GM19463 (cell line): Measurements from ENCODE around the gene TMEM109.

Source experiments
- ATAC-seq: cut with Tn5 transposase; IDR thresholded peaks from one replicate; pipeline ENCODE4 v1.9.1; 2021; ENCODE audit warnings: mild to moderate bottlenecking, moderate library complexity; ENCODE audit not compliant: unreplicated experiment

The TMEM109 gene, protein sequence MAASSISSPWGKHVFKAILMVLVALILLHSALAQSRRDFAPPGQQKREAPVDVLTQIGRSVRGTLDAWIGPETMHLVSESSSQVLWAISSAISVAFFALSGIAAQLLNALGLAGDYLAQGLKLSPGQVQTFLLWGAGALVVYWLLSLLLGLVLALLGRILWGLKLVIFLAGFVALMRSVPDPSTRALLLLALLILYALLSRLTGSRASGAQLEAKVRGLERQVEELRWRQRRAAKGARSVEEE

DNA sequence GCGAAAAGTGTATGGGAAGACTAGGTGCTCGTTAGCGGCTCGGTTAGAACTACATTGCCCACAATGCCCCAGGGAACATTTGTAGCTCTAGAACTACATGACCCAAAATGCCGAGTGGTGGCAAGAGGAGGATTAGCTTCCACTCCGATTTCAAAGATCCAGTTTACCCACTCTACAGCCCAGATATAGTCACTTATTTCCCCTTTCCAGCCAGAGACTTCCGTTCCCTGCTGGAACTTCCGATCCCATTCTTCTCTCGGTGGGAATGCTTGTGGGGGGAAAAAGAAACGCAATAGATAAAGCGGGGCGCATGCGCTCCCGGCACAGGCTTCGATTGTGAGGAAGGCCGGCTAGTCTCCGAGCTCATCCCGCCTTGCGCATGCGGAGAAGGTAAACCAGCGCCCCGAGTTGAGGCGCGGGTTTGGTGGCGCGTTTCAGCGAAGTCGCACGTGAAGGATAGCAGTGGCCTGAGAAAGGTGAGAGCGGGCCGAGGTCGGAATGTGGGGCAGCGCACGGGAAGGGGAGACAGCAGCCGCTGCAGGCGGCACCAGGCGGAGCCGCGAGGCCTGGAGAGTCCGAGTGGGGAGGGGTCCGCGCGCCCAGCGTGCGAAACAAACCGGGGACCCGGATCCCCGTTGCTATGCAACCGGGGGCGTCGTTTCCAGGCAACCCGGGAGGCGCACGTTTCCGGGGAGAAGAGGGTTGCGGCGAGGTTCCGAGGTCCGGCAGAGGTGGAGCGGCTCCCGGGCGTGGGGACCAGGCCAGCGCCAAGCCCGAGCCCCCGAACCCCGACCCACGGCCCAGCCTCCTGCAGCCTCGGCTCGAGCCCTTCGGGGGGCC is at the start of gene TMEM109:
Gene TMEM109, plus strand, starts transcription at position 366 of the 840 bp plus-strand sequence. CDS start 5,536 bp downstream, outside the sequence.
- ATAC-seq: peak; percentile 41

DNA sequence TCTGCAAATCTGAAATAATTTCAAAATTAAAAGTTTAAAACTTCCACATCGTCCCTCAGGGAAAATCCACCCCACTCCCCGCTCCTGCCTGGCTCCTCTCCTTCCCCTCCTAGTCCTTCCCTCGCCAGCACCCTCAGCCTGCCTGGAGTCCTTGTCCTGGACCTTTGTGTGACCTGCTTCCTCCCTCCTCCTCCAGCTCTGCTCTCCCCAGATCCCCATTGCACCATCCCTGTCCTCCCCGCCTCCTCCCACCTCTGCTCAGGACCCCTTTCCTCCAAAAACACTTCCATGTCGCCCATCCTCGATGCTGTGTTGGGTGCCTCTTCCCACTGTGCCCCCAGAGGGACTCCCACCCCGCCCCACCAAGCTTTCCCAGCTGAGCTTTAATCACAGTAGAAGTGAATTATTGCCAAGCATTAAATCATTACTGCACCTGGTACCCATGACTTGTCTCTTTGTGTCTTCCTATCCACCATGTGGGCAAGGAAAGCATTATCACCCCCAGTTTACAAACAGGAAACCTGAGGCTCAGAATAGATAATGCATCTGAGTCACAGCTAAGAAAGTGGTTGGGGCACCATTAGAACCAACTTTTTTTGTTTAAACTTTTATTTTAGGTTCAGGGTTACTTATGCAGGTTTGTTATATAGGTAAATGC is 49.0 kb upstream of the TMEM109 start:
- no peak for ATAC-seq

DNA sequence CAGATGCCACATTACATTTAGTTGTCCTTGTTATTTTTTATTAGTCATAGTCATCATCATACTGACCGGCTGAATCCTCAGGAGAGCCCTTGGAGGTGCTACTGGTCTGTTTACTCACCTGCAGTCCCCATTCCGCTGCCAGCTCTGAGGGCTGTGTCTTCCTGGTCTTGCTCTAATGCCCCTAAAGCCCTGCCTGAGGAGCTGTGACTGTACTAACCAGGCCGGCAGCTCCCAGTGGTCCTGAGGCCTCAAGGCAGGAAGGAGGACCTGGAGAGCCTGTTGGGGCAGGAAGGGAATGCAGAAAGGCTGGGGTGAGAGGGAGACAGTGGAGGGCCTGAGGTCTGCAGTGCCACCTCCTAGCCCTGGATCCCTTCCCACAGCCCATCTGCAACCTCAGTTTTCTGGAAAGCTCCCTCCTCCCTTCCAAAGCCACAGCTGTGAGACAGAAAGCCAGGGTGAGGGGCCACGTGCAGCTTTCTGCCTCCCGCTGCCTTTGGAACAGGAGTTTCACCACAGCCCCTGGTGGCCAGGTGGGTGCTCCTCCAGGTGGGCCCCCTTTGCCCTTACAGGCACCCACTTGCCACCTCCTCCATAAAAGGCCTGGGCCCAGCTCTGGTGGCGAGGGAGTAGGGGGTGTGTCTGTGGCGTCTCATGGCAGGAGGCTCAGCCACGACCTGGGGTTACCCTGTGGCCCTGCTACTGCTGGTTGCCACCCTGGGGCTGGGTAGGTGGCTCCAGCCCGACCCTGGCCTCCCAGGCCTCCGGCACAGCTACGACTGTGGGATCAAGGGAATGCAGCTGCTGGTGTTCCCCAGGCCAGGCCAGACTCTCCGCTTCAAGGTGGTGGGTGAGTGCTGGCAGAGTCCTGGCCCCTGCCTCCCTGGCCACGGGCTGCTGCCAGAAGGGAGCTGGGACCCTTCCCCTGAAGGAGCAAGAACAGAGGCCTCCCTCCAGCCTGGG is 46.8 kb upstream of the TMEM109 start, which contains the start of gene ZP1:
Gene ZP1, plus strand, starts transcription at position 632 of the 960 bp plus-strand sequence. Its CDS starts 20 bp downstream, at position 652.
- no peak for ATAC-seq

DNA sequence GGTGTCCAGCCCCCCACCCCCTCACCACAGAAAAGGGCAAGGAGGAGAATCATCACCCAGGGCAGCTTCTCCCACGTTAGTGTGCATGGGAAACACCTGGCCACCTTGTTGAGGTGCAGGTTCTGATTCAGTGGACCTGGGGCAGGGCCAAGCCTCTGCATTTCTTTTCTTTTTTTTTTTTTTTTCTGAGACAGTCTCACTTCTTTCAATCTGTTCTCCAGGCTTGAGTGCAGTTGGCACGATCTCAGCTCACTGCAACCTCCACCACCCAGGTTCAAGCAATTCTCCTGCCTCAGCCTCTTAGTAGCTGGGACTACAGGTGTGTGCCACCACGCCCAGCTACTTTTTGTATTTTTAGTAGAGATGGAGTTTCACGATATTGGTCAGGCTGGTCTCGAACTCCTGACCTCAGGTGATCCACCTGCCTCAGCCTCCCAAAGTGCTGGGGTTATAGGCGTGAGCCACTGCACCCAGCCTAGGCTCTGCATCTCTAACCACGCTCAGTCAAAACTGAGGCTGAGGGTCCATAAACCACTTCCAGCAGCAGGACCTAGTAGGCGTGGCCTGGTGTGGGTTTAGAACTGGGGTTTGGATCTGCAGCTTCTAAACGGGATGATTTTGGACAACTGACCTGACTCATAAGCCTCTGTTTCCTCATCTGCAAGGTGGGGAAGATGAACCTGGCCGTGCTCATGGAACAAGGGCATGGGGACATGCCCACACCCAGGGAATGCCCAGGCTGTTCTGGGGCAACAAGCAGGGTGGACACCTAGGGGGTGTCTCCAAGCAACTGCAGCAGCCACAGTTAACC is 45.9 kb upstream of the TMEM109 start:
- ATAC-seq: no peak

DNA sequence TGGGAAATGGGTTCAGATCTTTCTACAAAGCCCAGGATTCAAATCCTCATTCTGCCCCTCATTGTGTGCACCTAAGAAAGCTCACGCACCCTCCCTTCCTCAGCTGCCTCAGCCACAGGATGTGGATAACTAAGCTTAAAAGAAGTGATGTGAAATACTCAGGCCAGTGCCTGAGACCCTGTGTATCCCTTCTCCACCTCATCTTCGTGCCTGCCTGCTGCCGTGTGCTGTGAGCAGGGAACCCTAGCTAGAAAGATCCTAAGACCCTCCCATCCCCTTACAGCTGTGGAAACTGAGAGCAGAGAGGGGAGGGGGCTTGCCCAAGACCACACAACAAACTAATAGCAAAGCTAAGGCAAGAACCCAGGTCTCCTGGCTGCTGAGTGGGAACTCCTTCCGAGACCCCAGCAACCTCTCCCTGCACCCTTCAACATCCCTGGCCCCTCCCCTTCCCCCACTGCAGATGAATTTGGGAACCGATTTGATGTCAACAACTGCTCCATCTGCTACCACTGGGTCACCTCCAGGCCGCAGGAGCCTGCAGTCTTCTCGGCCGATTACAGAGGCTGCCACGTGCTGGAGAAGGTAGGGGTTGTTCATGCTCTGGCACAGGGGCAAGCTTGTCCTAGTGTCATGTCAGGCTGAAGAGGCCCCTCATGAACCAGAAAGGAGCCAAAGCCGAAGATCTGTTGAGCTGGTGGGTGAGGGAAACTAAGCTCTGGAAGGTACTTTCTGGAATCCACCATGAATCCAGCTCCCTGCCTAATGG is 45.1 kb upstream of the TMEM109 start:
- no peak for ATAC-seq

DNA sequence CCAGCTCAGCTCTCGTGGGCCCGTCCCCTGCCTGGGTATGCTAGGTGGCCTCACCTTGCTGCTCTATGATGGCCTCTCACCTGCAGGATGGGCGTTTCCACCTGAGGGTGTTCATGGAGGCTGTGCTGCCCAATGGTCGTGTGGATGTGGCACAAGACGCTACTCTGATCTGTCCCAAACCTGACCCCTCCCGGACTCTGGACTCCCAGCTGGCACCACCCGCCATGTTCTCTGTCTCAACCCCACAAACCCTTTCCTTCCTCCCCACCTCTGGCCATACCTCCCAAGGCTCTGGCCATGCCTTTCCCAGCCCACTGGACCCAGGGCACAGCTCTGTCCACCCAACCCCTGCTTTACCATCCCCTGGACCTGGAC is 44.5 kb upstream of the TMEM109 start:
- no peak for ATAC-seq

DNA sequence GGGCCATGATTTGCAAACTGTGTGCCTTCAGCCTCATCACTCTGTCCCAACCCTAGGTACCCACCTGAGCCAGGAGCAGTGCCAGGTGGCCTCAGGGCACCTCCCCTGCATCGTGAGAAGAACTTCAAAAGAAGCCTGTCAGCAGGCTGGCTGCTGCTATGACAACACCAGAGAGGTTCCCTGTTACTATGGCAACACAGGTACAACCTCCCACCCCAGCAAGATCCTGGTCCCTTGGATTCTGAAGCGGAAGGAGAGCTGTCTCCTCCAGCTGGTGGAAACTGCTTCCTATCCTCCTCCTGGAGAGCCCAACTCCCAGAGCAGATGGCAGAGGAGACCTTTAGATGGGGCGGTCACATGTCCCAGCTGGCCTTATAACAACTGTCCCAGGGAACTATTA is 43.7 kb upstream of the TMEM109 start:
- no peak for ATAC-seq

DNA sequence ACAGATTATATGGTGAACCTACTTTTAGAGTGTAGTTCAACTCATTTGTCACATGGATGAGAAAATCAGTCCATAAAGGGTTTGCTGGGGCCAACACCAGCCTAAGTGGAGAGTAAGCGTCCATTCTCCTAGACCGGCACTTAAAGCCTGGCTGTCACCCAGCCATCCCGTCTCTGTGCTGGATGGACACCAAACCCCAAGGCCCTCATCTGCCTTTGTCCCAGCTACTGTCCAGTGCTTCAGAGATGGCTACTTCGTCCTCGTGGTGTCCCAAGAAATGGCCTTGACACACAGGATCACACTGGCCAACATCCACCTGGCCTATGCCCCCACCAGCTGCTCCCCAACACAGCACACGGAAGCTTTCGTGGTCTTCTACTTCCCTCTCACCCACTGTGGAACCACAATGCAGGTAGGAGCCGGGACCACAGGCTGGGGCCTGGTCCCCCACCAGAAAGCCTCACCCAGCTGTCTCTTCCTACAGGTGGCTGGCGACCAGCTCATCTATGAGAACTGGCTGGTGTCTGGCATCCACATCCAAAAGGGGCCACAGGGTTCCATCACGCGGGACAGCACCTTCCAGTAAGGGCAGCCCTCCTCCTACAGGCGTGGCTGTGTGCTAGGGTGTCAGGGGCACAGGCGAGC is 43.1 kb upstream of the TMEM109 start:
- no peak for ATAC-seq

DNA sequence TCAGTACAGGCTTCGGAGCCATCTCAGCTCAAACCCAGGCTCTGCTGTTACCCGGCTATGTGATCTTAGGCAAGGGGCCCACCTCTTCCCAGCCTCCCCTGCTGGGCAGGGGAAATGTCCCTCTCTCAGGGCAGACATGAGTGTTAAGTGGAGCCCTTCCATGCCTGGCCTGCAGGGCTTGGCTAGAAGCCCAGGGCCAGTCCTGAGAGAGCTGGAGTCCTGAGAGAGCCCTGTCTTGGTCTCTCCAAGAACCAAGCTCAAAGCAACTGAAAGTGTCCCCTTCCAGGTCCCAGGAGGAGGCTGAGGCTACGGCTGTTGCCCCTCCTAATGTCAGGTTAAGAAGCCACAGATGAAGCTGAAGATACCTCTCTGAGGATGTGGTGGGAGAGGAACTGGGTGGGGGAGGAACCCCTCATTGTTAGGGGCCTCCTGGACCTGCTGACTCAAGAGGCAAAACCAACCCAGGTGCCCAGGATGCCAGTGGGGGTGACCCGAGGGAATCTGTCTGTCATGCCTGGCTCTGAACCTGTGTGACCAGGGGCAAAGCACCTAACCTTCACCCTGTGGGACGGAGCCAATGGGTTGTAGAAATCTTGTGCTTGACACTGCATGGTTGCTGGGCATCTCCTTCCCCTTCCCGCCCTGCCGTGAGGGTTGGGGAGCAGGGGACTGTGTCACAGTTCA is 42.4 kb upstream of the TMEM109 start:
- ATAC-seq: no peak

DNA sequence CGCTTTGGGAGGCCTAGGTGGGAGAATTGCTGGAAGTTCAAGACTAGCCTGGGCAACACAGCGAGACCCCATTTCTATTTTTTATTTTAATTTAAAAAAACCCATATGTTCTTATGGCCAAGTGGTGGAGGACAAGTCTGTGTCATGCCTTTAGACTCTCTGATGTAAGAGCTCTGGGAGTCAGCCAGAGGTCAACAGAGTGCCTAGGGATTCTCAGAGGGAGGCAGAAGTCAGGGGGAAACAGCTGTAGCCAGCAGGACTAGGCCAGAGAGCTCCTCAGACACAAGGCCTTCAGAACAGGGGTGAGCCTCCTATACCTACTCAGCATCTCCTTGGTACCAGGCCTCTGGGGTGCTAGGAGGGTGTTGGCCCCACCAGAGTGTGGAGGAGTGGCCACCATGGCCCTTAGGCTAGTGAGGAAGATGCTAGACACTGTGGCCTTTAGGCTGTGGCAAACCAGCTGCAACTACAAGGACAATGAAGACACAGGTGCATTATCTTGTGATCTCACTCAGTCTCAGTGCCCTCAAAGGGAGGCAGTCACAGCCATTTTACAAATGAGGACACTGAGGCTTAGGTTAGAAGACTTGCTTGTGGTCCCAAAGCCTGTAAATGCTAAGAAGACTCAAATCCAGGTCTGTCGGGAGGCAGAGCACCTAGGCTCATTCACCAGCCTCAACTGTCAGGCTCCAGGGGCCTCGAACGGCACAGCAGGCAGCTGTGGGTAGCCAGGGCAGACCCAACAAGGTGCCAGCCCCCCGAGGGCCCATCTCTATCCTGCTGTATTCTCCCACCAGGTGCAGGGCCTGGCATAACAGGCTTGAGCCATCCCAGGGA is 41.6 kb upstream of the TMEM109 start:
- no peak for ATAC-seq

DNA sequence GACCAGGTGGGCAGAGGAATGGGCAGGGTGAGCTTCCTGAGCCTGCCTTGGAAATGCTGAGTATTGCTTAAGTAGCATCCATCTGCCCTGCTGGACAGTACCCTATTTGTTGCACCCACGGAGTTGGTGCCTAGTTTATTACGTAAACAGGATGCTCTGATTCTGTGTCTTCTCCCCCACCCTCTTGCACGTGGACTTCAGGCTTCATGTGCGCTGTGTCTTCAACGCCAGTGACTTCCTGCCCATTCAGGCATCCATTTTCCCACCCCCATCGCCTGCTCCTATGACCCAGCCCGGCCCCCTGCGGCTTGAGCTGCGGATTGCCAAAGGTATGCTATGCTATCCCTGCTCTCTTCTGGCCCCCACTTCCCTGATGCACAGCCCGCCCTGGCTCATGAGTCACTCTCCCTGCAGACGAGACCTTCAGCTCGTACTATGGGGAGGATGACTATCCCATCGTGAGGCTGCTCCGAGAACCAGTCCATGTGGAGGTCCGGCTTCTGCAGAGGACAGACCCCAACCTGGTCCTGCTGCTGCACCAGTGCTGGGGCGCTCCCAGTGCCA is 40.9 kb upstream of the TMEM109 start:
- ATAC-seq: no peak

DNA sequence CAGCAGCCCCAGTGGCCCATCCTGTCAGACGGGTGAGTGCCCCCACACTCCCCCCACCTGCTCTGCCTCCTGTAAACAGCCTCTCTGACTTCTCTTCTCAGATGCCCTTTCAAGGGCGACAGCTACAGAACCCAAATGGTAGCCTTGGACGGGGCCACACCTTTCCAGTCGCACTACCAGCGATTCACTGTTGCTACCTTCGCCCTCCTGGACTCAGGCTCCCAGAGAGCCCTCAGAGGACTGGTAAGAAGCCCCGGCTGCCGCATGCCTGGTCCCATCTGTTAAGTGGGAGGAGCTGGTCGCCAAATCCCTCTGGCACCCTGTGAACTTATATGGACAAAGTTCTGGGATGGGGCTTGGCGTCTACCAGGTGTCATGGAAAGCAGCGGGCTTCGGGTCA is 40.4 kb upstream of the TMEM109 start:
- no peak for ATAC-seq

DNA sequence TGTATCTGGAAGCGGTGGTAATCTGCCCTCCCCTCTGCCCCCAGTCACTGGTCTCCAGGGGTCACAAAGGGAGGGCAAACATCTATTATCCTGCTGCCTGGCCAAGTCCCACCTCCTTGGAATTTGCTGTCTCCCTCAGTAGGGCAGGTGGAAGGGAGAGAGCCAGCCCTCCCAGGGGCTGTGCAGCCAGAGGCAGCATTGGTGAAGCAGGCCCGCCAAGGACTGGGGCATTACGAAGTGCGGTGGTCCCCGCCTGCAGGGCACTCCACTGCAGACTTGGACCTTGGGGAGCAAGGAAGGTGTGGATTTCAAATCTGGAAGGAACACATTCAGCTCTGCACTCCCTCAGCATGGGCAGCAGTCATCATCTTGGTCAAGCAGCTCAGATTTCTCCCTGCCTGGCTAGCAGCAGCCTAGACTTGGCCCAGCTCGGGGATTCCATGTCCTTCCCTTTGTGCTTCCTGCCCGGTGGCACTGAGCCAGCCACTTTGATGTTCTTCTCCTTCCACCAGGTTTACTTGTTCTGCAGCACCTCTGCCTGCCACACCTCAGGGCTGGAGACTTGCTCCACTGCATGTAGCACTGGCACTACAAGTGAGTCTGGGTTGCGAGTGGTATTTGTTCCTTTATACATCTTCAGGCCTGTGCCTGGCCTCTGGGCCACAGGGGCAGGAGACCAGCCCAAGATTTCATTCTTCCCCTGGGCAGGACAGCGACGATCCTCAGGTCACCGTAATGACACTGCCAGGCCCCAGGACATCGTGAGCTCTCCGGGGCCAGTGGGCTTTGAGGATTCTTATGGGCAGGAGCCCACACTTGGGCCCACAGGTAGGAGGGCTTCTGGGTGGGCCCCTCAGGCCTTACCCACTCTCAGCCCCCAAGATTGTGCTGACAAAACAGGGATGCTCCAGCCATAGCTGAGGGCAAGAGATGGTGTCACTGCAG is 39.3 kb upstream of the TMEM109 start:
- ATAC-seq: no peak

DNA sequence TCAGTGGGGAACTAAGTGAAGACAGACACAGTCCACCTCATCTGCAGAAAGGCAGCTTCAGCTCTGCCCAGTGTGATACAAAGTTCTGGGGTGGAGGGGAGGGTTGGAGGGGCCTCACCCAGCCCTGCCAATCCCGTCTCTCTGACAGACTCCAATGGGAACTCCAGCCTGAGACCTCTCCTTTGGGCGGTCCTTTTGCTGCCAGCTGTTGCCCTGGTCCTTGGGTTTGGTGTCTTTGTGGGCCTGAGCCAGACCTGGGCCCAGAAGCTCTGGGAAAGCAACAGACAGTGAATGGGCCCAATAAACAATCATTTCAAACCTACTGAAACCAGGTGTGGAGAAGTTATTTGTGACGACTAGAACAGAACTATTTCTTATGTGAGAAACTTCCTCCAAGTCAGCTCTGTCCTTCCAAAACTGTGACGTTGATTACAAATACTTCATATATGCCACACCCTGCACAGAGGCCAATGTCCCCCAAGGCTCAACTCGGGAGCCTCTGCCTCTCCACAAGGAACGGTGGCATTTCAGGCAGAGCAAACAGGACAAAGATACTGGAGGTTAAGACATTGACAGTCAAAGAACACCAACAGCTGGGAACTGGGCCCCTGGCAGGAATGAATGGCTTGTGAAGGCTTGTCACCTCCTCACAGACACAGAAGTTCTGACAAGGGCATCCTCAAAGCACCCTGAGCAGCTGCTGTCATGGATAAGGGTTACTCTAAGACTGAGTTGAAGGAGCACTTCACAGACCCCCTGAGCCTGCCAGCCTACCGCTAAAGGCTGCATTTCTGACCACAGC is 38.4 kb upstream of the TMEM109 start:
- no peak for ATAC-seq

DNA sequence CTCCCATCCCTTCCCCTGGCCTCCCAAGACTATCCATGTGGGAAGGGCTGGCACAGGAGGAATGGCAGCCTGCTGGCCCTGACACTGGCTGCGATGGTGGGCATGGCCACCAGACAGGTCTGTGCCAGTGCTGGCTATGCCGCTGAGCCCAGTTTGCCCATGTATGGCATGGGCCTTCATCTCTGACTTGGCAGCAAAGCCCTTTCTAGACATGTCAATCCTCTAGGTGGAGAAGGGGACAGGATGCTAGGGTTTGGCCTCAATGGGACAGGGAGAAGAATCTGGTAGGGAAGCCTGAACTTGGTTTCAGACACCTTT is 37.8 kb upstream of the TMEM109 start:
- no peak for ATAC-seq
